RCC 7860 (cell line): Measurements from ENCODE around the gene ELAVL1.
A peak's percentile ranks its signal among the peaks of the same experiment; 100 is the strongest.
"Not testable (repeated sequence)": the region's sequence is repeated elsewhere in the genome, so short reads cannot be mapped to it uniquely, and the experiment has no call there.

ENCODE experiments used
- DNase-seq: peaks from one replicate; pipeline ENCODE4 v3.0.0-alpha.2; 2015; ENCODE audit warnings: low spot score
- FAIRE-seq: peaks from 2 replicates; lab custom pipeline; 2012; peaks lifted over from hg19 to GRCh38; lab: Jason Lieb, UNC

The ELAVL1 gene

DNA sequence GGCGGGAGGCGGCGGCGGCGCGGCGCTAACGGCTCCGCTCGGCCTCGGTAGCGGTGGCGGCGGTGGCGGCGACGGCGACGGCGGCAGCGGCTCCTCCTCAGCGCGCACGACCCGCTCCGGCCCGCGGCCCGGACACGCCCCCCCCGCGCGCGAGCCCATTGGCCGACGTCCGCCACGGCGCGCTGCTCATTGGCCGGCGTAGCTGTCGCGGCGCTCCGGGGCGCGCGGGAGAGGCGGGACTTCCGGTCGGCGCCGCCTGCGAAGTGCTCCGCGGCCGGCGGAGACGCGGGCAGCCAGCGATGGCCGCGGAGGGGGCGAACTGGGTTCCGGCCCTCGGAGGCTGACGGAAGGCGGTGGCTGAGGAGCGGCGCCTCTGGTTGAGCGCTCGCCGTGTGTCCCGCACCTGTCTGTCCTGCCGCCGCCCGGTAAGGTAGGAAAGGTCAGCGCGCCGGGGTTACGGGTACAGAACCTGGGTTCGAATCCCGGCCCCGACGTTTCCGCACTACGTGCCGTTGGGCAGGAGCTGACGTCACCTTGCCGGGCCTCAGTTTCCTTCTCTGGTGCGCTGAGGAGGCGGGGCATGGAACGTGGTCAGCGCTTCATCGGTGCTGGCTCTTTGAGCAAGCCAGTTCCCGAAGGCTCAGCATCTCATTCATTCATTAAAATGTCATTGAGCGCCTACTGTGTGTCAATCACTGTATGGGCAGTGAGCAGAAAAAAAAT lies at the start of gene ELAVL1:
Gene ELAVL1 (minus strand): TSS at position 108 of the 723 bp plus-strand sequence. CDS start 13,826 bp downstream, outside the sequence.
- FAIRE-seq (no peak), DNase-seq (peak; percentile 78)

DNA sequence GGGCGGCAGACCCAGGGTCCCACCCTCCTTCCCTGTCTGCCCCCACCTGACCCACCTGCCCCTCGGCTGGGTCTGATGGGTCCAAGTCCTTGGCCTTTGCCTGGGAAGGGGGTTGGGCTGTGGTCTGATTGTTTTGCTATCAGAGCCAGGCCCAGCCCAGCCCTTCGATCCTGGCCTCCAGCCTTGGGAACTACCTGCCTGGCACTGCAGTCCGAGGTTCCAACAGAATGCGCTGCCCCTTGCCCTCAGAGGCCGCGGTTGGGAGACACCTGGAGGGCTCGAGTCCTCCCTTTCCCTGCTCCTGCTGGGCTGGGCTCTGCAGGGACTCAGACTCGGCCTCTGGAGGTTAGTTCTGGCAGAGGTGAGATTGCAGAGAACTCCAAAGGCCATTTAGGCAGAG lies 48.7 kb upstream of the ELAVL1 start:
- DNase-seq (no peak), FAIRE-seq (no peak)

DNA sequence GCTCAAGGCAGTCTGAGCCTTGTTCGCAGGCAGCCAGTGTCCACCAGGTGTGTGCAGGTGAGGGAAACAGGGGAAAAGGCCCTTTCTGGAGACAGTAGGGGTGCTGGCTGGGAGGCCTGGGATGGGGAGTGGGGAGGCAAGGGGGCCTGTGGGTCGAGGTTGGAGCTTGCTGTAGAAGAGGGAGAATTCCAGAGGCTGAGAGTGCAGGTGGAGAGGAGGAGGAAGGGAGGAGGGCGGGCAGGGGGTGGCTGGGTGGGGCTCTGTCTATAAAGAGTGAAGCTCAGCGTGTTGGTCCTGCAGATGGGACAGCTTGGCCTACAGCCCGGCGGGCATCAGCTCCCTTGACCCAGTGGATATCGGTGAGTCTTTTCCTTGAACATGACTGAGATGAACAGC lies 47.0 kb upstream of the ELAVL1 start, which contains the start of gene CCL25:
Gene CCL25 (plus strand): TSS at position 297 of the 396 bp plus-strand sequence. CDS start 290 bp downstream, outside the sequence.
- FAIRE-seq: no peak
- no peak for DNase-seq

DNA sequence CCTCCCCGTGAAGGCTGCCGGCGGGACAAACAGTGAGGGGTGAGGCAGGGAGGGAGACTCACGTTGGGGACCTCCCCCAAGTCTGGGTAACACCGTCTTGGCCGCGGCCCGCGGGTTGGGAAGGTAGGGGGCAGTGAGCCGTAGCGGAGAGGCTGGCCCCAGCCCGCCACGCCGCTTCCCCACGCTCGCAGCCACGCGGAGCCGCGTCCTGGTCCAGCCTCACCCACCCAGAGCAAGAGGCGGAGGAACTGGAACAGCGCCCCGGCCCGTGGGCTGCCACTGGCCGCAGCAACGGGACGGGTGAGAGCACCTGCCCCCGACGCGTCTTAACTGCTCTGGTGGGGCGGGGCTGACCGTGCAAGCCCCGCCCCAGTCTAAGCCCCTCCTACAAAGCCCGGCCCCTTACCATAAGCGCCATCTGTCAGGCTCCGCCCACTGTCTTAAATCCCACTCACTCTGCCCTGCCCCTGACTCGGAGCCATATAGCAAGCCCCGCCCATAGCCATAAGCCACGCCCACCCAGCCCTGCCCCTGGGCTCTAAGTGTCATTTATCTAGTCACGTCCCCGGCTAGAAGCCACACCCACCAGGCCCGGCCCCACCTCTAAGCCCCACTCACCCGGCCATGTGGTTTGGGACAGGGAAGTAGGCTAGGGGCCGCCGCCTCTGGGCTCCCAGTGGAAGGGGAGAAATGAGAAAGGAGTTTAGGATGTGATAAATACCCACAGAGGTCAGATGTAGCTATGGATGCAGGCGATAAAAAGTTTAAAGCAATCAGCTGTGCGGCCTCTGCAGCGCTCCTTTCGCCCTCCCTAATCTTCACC lies 45.0 kb upstream of the ELAVL1 start:
- DNase-seq (no peak), FAIRE-seq (no peak)

DNA sequence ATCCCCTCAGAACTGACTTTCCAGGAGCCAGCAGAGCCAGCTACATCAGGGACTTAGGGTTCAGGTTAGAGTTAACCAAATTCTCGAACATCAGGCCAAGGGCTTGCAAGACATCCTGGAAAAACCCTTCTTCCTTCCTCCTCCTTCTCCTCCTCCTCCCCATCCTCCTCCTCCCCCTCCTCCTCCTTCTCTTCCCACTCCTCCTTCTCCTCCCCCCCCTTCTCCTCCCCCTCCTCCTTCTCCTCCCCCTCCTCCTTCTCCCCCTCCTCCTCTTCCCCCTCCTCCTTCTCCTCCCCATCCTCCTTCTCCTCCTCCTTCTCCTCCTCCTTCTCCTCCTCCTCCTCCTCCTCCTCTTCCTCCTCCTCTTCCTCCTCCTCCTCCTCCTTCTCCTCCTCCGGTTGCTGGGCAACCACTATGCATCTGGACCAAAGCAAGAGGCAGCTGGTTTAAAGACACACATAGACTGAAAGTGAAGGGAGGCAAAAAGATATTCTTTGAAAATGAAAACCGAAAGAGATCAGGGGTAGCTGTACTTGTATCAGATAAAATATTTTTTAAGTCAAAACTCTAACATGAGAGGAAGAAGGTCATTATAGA lies 41.2 kb upstream of the ELAVL1 start:
- DNase-seq: no peak
- no peak for FAIRE-seq

DNA sequence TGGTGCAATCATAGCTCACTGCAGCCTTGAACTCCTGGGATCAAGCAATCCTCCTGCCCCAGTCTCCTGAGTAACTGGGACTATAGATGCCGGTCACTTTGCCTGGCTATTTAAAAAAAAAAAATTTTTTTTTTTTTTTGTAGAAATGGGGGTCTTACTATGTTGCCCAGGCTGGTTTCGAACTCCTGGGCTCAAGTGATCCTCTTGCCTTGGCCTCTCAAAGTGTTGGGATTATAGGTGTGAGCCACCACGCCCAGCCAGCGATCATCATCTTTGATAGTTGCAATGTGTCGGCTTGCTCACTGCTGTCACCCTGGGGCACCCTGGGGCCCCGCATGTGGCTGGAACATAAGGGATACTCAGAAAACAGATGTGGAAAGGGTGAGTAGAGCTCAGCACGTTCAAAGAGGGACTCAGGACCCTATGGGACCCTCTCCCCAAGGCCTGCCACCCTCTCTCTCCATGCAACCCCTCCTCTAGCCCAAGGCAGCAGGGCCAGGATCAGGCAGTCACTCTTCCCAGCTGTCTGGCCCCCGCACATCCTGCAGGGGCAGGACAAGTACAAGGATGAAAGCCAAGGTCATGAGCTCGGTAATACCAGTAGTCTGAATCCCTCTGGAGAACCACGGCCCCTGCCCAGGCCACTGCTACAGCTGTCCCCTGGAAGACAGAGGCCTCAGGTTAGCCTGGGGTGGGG lies 40.6 kb upstream of the ELAVL1 start:
- FAIRE-seq: no peak
- no peak for DNase-seq

DNA sequence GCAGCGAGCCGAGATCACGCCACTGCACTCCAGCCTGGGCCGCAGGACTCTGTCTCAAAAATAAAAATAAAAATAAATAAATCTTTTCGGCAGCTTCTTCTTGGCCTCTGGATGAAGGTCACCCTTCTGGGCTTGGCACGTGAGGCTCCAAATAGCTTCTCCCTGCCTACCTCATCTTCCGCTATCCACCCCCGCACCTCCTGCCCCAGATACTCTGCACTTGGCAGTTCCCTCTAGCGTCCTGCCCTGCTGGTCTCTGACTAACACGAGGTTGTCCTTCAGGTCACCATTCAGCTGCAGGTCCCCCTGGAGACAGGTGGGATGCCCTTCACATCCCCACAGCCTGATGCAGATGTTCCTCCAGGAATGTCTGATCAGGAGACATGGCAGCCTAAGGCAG lies 38.6 kb upstream of the ELAVL1 start:
- DNase-seq: no peak
- no peak for FAIRE-seq

DNA sequence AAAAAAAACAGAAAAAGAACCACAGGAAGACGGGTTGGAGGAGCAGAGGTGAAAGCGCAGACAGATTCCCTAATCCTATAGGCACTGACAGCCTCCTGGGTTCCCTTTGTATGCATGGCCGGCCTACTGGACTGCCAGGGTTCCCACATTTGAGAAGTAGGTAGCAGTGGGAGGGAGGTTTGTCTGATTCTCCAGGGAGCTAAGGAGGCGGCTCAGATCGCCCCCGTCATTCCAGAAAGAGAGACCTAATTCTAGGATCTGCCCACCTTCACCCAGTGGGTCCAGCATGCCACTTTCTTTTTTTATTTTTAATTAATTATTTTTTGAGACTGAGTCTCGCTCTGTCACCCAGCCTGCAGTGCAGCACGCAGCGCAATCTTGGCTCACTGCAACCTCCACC lies 37.5 kb upstream of the ELAVL1 start:
- FAIRE-seq: no peak
- DNase-seq: no peak

DNA sequence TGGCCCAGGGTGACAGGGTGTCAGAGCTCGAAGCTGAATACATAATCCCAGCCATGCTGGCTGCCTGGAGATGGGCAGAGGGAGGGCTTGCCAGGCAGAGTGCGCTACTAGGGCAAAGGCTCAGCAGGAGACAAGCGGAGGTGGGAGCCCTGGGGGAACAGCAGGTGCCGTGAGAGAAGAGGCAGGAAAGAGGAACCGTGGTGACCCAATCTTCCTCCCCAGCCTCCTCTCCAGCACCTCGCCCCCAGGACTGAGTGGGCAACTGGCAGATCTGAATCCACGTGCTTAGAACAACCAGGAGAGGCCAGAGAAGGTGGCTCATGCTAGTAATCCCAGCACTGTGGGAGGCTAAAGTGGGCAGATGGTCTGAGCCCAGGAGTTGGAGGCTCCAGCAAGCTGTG lies 36.1 kb upstream of the ELAVL1 start:
- FAIRE-seq: no peak

DNA sequence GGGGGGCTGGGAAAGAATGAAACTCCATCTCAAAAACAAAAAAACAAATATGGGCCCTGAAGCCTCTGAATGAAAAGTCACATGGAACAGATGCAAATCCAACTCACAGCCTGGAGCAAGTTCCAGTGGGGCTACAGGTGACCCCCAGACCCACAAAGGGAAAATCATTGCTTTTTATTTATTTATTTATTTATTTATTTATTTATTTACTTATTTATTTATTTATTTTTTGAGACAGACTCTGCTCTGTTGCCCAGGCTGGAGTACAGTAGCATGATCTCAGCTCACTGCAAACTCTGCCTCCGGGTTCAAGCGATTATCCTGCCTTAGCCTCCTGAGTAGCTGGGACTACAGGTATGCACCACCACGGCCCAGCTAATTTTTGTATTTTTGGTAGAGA lies 33.8 kb upstream of the ELAVL1 start:
- FAIRE-seq (no peak), DNase-seq (no peak)

More for the DNA sequence above, 36.1 kb upstream of the ELAVL1 start:
- no peak for DNase-seq

DNA sequence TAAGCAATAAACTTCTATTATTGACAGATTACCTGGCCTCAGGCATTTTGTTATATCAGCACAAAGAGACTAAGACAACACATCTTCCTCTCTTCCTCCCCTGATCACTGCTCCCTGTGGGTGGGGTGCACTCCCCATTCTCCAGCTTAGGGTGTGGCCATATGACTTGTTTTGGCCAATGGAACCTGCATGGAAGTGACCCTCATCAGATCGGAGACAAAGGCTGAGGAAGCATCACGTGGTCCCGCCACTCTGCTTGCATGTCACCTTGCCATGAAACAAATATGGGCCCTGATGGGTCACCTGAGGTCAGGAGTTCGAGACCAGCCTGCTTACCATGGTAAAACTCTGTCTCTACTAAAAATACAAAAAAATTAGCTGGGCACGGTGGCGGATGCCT lies 33.4 kb upstream of the ELAVL1 start:
- FAIRE-seq: no peak
- no peak for DNase-seq

DNA sequence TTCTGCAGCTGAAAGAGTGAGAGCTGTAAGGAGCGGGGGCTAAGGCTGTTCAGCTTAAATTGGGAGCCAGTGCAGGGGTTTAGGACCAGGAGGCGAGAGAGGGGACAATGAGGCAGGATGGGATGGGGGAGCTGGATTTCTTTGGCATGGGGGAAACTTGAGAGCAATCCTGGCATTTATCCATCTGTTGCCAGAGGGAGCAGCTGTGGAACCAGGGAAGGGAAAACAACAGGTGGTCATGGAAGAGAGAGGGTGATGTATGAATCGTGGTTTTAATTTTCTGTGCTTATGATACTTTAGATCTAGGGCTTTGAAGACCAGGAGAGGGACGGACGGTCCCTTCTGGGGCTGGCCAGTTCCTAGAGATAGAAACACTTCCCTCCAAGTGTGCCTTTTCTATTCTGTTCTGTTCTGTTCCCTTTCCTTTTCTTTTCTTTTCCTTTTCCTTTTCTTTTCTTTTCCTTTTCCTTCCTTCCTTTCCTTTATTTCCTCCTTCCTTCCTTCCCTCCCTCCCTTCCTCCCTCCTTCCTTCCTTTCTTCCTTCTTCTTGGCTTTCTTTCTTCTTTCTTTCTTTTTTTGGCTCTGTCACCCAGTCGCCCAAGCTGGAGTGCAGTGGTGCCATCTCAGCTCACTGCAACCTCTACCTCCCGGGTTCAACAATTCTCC lies 31.1 kb upstream of the ELAVL1 start:
- no peak for FAIRE-seq
- no peak for DNase-seq

DNA sequence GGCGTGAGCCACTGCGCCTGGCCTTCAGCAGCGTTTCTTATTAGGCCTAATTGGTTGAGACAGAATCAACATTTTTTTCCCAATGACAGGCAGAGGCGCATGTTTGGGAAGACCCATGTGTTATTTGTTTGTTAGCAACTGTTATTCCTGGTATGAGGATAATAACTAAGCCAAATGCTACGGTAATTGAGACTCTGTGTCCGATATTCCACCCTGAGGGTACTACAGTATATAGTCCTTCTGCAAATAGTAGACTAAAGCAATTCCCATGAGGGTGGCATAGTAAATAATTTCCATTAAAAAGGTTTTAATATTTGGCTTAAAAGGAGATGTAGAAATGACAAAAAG lies 28.7 kb upstream of the ELAVL1 start:
- DNase-seq (no peak), FAIRE-seq (no peak)

DNA sequence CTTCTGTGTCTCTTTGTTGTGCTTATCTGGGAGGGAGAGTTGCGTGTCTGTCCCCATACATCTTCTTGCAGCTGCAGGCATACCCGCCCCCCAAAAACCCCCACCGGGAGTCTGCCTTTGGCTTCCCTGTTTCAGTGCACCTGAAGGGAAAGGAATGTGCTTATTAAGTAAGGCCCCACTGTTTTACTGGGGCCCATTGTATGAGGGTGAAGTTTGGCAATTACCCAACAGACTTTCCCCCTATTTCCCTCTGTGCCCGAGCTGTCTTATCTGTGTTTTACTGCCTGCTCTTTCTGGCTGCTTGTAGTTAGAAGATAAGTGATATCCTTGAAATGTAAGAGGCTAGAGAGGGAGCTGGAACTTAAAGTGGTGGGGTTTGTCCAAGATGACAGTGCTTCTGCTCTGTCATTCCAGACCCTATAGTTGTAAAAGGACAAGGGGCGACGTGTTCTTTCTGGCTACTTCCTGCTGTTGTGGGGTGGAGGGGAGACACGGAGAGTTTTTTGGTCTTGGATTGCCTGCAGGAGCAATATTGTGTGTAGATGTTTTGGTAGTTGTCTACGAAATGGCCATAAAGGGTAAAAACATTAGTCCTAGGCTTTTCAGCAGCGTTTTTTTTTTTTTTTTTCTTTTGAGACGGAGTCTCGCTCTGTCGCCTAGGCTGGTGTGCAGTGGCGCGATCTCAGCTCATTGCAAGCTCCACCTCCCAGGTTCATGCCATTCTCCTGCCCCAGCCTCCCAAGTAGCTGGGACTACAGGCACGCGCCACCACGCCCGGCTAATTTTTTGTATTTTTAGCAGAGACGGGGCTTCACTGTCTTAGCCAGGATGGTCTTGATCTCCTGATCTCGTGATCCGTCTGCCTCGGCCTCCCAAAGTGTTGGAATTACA lies 28.1 kb upstream of the ELAVL1 start:
- DNase-seq, FAIRE-seq: not testable (repeated sequence)

DNA sequence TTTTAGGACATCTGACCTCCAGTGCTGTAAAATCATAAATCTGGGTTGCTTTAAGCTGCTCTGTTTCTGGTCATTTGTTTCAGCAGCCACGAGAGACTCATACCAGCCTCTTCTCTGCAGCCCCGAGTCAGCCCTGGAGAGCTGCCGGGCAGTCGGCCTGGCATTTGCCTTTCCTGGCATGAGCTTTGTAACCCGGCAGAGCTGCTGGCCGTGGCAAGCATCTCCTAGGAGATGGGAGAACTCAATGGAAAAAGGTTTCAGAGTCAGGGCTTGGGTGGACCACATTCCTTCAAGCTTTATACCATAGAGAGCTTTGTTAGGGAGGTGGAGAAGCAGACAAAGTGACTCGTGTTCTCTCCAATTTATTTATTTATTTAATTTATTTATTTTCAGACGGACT lies 25.5 kb upstream of the ELAVL1 start:
- FAIRE-seq (no peak), DNase-seq (no peak)

DNA sequence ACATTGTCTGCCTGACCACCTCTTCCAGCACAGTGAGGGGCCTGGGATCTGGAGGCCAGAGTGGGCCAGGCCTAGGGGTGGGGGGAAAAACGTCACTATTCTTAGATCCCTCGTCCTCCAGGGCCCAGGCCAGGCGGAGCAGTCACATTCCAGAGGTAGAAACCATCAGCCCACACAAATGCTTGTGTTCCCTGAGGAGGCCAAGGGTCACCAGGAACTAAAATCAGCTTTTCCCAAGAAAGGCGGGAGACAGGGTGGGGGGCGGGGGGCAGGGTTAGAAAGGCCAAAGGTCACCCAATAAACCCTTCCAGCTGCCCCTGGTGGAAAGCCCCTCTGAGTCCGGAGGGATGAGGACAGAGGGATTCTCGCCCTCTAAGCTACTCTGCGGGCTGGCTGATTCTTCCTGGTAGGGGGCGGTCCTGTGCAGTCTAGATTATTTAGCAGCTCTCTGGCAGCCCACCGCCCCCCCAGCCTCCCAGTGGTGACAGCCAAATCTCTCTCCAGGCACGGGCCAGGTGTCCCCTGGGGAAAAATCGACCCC lies 23.6 kb upstream of the ELAVL1 start:
- no peak for FAIRE-seq

DNA sequence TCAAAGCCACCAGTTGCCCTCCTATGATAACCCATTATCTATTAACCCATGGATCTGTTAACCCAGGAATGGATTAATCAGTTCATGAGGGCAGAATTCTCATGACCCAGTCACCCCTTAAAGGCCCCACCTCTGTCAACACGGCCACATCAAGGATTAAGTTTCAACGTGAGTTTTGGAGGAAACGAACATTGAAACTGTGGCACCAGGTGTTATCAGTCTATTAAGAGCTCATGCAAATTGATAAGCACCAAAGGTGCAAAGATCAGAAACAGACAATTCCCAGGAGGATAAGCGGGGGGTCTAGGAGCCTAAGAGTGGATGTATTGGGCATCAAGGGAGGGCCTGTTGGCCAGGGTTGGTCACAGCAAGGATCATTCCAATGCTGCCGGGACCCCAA lies 19.9 kb upstream of the ELAVL1 start:
- DNase-seq (no peak), FAIRE-seq (no peak)

More for the DNA sequence above, 23.6 kb upstream of the ELAVL1 start:
- no peak for DNase-seq

DNA sequence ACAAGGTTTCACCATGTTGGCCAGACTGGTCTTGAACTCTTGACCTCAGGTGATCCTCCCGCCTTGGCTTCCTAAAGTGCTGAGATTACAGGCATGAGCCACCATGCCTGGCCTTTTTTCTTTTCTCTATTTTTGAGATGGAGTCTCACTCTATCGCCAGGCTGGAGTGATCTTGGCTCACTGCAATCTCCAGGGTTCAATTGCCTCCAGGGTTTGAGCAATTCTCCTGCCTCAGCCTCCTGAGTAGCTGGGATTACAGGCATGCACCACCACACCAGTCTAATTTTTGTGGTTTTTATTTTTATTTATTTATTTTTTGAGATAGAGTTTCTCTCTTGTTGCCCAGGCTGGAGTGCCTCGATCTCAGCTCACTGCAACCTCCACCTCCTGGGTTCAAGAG lies 18.8 kb upstream of the ELAVL1 start:
- not testable (repeated sequence) for DNase-seq, FAIRE-seq

DNA sequence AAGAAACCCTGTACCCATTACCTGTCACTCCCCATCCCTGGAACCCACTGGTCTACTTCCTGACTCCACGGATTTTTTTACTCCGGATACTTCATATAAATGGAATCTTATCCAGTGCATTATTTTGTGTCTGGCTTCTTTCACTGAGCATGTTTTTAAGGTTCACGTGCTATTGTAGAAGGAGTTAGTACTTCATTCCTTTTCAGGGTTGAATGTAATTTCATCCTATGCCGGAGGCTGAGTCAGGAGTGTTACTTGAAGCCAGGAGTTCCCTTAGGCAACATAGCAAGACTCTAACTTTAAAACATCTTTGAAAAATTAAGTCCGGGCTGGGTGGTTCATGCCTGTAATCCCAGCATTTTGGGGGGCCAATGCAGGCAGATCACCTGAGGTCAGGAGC lies 17.9 kb upstream of the ELAVL1 start:
- DNase-seq: no peak
- FAIRE-seq: no peak
